GM08714 (cell line): Measurements from ENCODE around the gene PDLIM5.

Experiments
- H3K4me3 ChIP-seq: fragments of 200-500 bp; sonication (Bioruptor generic); 2 replicates; pipeline ENCODE4 v1.5.1; 2014; ENCODE audit warnings: mild to moderate bottlenecking, low read length, inconsistent platforms
- ZNF274 ChIP-seq: IDR thresholded peaks from 2 replicates; pipeline ENCODE4 v1.6.1; 2012; ENCODE audit warnings: mild to moderate bottlenecking, low read depth, low read length

The PDLIM5 gene

GRCh38 chr4:94571298-94571697, 119.6 kb downstream of the PDLIM5 start:
- no peak for TF ChIP-seq ZNF274
- H3K4me3 ChIP-seq = no peak overlapping the region

DNA sequence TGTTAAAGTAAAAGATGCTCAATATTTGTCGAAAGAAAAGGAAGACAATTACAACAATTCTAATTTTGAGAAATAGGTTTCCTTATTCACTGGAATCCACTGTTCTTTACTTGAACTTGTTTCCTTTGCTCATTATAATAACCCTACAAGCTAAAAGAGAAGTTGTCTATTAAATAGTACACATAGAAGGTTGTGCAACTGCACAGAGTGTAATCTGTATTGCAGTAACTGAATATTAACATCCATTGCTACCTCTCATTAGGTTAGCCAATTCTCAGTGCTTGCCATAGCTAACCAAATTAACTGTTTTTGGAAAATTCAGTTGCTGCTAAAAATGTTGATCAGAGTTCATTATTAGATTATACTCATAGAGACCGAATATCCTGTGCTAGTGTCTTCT, 120.0 kb downstream of the PDLIM5 start:
- no peak overlapping the region for H3K4me3 ChIP-seq
- no peak for TF ChIP-seq ZNF274

GRCh38 chr4:94574050-94574449, 122.3 kb downstream of the PDLIM5 start:
- no peak overlapping the region for H3K4me3 ChIP-seq
- no peak for TF ChIP-seq ZNF274

DNA sequence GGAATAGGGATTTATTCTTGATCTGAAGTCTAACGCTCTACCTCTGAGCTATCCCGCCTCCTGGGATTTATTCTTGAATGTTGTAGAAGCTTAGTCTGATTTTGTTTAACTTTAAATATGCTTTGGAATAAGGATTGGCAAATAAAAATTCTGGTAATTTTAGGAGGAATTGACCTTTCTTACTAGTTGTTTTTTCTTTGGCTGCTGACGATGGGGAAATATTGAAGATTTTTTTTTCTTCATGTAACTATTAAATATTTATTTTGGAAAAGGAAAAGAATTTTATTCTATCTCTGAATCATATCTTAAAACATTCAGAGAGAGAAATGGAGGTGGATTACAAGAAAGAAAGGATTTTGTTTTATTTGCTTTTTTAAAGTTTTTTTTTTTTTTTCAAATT, 122.9 kb downstream of the PDLIM5 start:
- H3K4me3 ChIP-seq = no peak overlapping the region

GRCh38 chr4:94575652-94576051, 123.9 kb downstream of the PDLIM5 start:
- H3K4me3 ChIP-seq = no peak overlapping the region
- no peak for TF ChIP-seq ZNF274

More for the DNA sequence above, 122.9 kb downstream of the PDLIM5 start:
- no peak for TF ChIP-seq ZNF274

- no peak for TF ChIP-seq ZNF274
- H3K4me3 ChIP-seq = no peak overlapping the region
These were observed 124.5 kb downstream of the PDLIM5 start for GRCh38 chr4:94576210-94576609.

GRCh38 chr4:94577136-94577535, 125.4 kb downstream of the PDLIM5 start:
- no peak overlapping the region for H3K4me3 ChIP-seq
- no peak for TF ChIP-seq ZNF274

GRCh38 chr4:94578195-94578594, 126.5 kb downstream of the PDLIM5 start:
- no peak for TF ChIP-seq ZNF274
- H3K4me3 ChIP-seq = no peak overlapping the region

- no peak for TF ChIP-seq ZNF274
- H3K4me3 ChIP-seq = no peak overlapping the region
These were observed 130.0 kb downstream of the PDLIM5 start for GRCh38 chr4:94581766-94582165.

GRCh38 chr4:94582517-94582916, 130.8 kb downstream of the PDLIM5 start:
- H3K4me3 ChIP-seq = no peak overlapping the region
- TF ChIP-seq ZNF274 = no peak

DNA sequence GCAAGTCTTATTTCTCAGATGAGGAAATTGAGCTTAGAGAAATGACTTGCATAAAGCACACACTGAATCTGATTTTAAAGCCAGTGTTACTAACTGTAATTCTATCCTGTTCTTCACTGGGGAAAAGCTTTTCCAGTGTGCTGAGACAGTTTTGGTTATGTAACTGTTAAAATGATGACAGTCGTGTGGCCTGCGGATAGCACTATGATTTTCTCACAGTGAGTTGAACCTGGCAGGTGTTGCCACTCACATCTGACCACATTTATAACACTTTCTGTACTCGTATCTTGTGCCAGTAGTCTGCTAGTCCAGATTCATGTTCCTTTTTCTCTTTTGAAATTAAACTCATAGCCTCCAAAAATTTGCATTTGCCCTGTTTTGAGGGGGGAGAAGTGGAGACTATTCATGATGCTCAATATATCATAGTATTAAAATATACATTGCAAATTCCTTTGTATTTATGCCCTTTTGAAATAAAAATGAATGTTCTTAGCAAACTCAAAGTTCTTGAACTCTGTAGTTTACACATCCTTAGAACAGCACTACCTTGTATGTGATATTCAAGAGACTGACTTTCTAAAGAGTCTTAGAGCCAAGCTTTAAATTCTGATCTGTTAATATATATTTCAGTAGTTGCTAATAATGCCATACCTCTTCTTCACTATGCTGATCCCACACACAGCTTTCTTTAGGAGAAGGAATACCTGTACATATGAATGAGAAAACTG, 132.3 kb downstream of the PDLIM5 start:
- TF ChIP-seq ZNF274 = no peak
- H3K4me3 ChIP-seq = no peak overlapping the region

GRCh38 chr4:94588896-94589693, 137.4 kb downstream of the PDLIM5 start:
- TF ChIP-seq ZNF274 = no peak
- H3K4me3 ChIP-seq = no peak overlapping the region

DNA sequence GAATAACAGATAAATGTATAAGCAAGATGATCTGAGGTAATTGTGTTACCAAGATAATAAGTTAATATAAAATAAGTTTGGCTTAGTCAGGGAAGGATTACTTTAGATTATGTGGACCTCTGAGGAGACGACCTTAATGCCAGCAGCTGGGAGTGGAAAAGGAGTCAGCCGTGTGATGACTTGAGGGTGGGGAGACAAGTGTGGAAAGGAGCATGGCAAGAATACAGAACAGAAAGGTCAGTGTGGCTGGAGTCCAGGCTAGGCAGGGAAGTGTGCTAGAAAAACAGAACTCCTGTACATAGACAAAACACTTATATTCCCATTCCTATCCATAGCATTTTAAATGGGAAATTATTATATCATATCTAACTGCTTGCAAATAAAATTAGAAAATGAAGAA, 138.8 kb downstream of the PDLIM5 start:
- TF ChIP-seq ZNF274 = no peak

DNA sequence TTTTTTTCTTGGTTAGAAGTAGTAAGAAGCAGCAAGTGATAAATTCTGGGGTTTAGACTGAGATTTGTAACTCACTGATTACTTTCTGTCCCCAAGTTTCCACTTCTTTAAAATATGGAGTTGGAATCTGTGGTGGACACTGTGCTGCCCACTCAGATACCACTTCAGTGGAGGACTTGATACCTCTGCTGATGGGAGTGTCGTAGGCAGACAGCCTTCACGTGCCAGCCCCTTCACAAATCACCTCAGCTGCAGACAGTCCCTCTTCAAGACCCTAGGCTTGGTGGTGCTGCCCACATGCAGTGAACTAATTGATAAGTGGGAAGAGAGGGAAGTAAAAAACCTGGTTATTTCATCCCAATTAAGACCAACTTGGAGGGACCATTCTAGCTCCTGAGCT, 139.5 kb downstream of the PDLIM5 start:
- H3K4me3 ChIP-seq = no peak overlapping the region
- no peak for TF ChIP-seq ZNF274

More for the DNA sequence above, 138.8 kb downstream of the PDLIM5 start:
- H3K4me3 ChIP-seq = no peak overlapping the region

- no peak for TF ChIP-seq ZNF274
- H3K4me3 ChIP-seq = no peak overlapping the region
These were observed 143.3 kb downstream of the PDLIM5 start for GRCh38 chr4:94595013-94595412.

DNA sequence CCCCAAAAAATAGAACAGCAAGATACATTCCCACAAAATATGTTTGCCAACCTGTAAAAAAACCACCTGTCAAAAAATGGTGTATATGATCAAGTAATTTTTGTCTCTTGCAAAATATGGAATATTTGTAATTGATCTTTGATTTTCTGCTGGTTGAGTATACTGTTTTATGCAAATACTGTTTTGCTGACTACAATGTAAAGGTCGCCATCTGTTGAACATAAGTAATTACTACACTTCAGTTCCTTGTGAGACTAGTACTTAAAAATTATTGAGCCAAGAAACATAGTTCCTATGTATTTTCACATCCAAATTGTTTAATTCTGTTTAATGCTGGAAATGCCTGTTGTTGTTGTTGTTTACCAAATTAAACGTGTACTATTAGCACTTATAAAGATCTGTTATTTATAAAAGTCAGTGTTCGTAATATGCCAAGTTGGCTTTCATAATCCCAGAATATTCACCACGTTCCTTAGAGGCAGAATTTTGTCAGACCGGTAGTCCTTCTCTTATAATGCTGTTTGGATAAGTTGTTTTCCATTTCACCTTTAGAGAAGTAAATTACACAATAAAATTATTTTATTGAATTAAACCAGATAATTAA, 144.2 kb downstream of the PDLIM5 start:
- TF ChIP-seq ZNF274 = no peak
- H3K4me3 ChIP-seq = no peak overlapping the region
